Measurements from ENCODE around the gene NKRF.
A peak's percentile ranks its signal among the peaks of the same experiment; 100 is the strongest.

NKRF gene

GRCh38 chrX:119579414-119579813 lies 26.8 kb downstream of the NKRF start:
- no peak for TF ChIP-seq CTCF (IDR thresholded peaks at IDR 0.05; ENCODE audit: low read depth, low read length)
- peak; percentile 7 for DNase-seq (ENCODE audit: low read depth)
- H3K4me3 ChIP-seq (ENCODE audit: low read depth, low read length), result no peak overlapping the region

- DNase-seq (ENCODE audit: low read depth), result peak; percentile 95
- peak within 1 kb of the TSS; percentile 83 for H3K4me3 ChIP-seq (ENCODE audit: low read depth, low read length)
- TF ChIP-seq POLR2A (IDR thresholded peaks at IDR 0.05; ENCODE audit: extremely low read depth, insufficient read length) (peak; percentile 90), MYC (IDR thresholded peaks at IDR 0.05; ENCODE audit: low read depth, low read length) (no peak; the same call in 1 of the 2 replicates), MAX (IDR thresholded peaks at IDR 0.05; ENCODE audit: low read depth, low read length) (no peak)
These were observed 31.6 kb downstream of the NKRF start, which contains the start of gene UBE2A for GRCh38 chrX:119574394-119575266. Gene UBE2A, plus strand, starts transcription at chrX:119574563. Its CDS starts 149 bp downstream, at chrX:119574712.

- no peak for TF ChIP-seq MYC (IDR thresholded peaks at IDR 0.05; ENCODE audit: low read depth, low read length)
- TF ChIP-seq CTCF (IDR thresholded peaks at IDR 0.05; ENCODE audit: low read depth, low read length), result no peak
- TF ChIP-seq MAX (IDR thresholded peaks at IDR 0.05; ENCODE audit: low read depth, low read length), result no peak
- TF ChIP-seq POLR2A (IDR thresholded peaks at IDR 0.05; ENCODE audit: extremely low read depth, insufficient read length), result no peak
- DNase-seq (ENCODE audit: low read depth), result peak; percentile 50
- peak overlapping the region; percentile 72 for H3K4me3 ChIP-seq (ENCODE audit: low read depth, low read length)
These were observed 32.3 kb downstream of the NKRF start for GRCh38 chrX:119573840-119574393.

- TF ChIP-seq MAX (IDR thresholded peaks at IDR 0.05; ENCODE audit: low read depth, low read length), result no peak
- TF ChIP-seq MYC (IDR thresholded peaks at IDR 0.05; ENCODE audit: low read depth, low read length), result no peak
- no peak for TF ChIP-seq CTCF (IDR thresholded peaks at IDR 0.05; ENCODE audit: low read depth, low read length)
- no peak for TF ChIP-seq POLR2A (IDR thresholded peaks at IDR 0.05; ENCODE audit: extremely low read depth, insufficient read length)
- no peak for DNase-seq (ENCODE audit: low read depth)
- peak overlapping the region; percentile 72 for H3K4me3 ChIP-seq (ENCODE audit: low read depth, low read length)
These were observed 33.0 kb downstream of the NKRF start for GRCh38 chrX:119573222-119573621.

GRCh38 chrX:119570351-119570835 lies 35.8 kb downstream of the NKRF start:
- no peak overlapping the region for H3K4me3 ChIP-seq (ENCODE audit: low read depth, low read length)
- TF ChIP-seq POLR2A (IDR thresholded peaks at IDR 0.05; ENCODE audit: extremely low read depth, insufficient read length), result no peak
- TF ChIP-seq CTCF (IDR thresholded peaks at IDR 0.05; ENCODE audit: low read depth, low read length), result no peak
- TF ChIP-seq MAX (IDR thresholded peaks at IDR 0.05; ENCODE audit: low read depth, low read length), result no peak
- DNase-seq (ENCODE audit: low read depth), result no peak

- peak; percentile 95 for DNase-seq (ENCODE audit: low read depth)
- TF ChIP-seq POLR2A (IDR thresholded peaks at IDR 0.05; ENCODE audit: extremely low read depth, insufficient read length), result peak; percentile 40
- peak; percentile 96 for TF ChIP-seq MAX (IDR thresholded peaks at IDR 0.05; ENCODE audit: low read depth, low read length)
- no peak for TF ChIP-seq CTCF (IDR thresholded peaks at IDR 0.05; ENCODE audit: low read depth, low read length)
- TF ChIP-seq MYC (IDR thresholded peaks at IDR 0.05; ENCODE audit: low read depth, low read length), result peak; percentile 49
- H3K4me3 ChIP-seq (ENCODE audit: low read depth, low read length), result peak within 1 kb of the TSS; percentile 94
These were observed 41.0 kb downstream of the NKRF start, which contains the start of gene STEEP1 for GRCh38 chrX:119565107-119565663. Gene STEEP1, minus strand, starts transcription at chrX:119565409. Its CDS starts 54 bp downstream, at chrX:119565355.

Data from NB4 (cell line).